Measurements from ENCODE around the gene TRIM66.

The TRIM66 gene

DNA sequence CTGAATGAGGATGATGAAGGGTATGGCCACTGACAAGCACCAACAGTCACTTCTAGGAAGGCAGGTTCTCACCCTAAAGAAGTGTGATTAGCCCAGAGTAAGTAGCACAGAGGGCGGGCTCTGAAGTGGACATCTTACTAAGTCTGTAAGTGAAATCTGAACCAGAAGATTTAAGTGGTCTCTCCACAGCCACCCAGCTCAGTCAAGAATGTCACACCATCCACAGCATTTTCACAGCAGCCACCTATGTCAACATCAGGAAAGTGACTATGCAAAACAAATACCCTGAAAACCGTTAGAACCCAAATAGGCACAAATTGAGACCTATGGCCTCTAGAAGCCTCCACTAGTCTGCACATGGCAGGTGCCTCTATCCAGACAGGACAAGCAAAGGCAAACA is 65.4 kb downstream of the TRIM66 start:
- H3K4me3 ChIP-seq (ENCODE audit: low read depth, low read length) = no peak overlapping the region
- ChIA-PET POLR2A (no interaction called here), CTCF (no interaction called here)
- TF ChIP-seq, protein P1, sequence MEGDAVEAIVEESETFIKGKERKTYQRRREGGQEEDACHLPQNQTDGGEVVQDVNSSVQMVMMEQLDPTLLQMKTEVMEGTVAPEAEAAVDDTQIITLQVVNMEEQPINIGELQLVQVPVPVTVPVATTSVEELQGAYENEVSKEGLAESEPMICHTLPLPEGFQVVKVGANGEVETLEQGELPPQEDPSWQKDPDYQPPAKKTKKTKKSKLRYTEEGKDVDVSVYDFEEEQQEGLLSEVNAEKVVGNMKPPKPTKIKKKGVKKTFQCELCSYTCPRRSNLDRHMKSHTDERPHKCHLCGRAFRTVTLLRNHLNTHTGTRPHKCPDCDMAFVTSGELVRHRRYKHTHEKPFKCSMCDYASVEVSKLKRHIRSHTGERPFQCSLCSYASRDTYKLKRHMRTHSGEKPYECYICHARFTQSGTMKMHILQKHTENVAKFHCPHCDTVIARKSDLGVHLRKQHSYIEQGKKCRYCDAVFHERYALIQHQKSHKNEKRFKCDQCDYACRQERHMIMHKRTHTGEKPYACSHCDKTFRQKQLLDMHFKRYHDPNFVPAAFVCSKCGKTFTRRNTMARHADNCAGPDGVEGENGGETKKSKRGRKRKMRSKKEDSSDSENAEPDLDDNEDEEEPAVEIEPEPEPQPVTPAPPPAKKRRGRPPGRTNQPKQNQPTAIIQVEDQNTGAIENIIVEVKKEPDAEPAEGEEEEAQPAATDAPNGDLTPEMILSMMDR (IDR thresholded peaks at IDR 0.05; ENCODE audit: insufficient read depth, low read length, missing control alignments) = no peak
- no peak for DNase-seq (ENCODE audit: low read depth, low spot score)

DNA sequence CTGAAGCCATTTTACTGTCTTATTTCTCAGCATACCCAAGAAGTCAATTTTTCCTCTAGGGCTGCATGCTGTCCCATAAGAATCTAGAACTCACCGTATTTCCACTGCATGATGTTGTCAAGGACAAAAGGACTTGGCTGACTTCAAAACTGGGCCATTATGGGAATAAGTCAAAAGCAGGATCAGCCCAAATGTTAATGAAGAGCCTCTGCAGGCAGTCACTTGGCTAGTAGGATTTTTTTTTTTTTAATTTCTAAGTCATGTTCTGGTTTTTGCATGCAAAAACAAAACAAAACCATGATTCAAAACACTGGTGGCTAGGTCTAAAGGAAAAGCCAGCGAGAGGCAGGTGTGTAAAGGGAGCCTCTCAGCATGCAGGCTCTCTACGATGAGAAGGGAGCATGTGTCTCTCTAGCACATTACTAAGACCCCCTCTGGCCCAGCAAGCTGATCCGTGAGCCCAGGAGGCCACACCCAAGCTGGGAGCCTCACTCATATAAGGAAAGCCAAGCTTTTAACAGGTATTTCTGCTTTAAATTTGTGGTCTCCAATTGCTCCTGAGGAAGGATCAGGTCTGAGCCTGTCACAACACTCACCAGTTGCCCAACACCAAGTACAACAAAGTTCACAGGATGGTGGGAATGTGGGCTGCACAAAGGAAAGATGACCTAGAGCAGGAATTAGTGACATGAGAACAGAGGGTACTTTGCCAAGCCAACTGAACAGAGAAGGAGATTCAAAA is 67.0 kb downstream of the TRIM66 start:
- ChIA-PET POLR2A (no interaction called here), CTCF (no interaction called here)
- TF ChIP-seq, protein P1 (IDR thresholded peaks at IDR 0.05; ENCODE audit: insufficient read depth, low read length, missing control alignments) = no peak
- DNase-seq (ENCODE audit: low read depth, low spot score) = no peak
- no peak overlapping the region for H3K4me3 ChIP-seq (ENCODE audit: low read depth, low read length)

DNA sequence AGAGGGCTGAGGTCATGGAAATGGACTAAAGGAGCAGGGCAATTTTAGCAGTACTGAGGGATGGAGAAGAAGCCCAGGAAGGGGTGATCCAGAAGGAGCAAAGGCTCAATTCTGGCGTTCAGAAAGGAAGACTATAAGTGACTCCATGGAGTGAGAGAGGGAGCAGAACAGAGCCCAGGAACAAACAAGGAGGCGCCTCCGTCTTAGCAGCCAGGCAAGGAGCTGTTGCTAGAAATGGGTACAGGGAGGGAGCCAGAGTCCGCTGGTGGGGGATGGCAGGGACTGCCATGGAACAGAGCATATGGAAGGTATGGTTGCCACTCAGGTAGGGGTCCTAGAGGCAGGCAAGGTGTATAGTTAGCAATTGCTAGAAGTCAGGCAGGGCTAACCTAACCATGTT is 68.0 kb downstream of the TRIM66 start:
- ChIA-PET POLR2A (no interaction called here), CTCF (no interaction called here)
- TF ChIP-seq, protein P1 (IDR thresholded peaks at IDR 0.05; ENCODE audit: insufficient read depth, low read length, missing control alignments) = no peak
- H3K4me3 ChIP-seq (ENCODE audit: low read depth, low read length) = no peak overlapping the region
- no peak for DNase-seq (ENCODE audit: low read depth, low spot score)

DNA sequence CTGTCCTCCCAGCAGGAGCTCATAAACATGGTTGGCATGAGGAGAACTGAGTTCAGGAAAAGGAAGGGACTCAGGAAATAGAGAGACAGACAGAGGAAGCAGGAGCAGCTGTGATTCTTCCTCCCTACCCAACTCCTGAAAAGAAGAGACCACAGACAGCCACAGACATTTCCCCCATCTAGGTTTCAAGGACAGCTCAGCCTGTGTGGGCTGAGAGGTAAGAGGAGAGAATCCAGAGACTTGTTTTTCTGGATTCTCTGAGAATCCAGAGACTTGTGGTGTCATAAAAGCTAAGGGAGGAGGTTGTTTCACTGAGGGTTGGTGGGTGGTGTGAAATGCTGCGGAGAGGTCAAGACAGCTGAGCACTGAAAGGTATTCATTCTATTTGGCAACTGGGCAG is 69.4 kb downstream of the TRIM66 start:
- DNase-seq (ENCODE audit: low read depth, low spot score) = no peak
- CTCF ChIA-PET = interaction anchor here (0.8 to 1.1 kb wide), 3 partner anchors 8 to 26 kb away, joined by 3 to 7 read pairs (median 5); no protein-coding TSS in a partner anchor
- POLR2A ChIA-PET = interaction anchor here (0.8 to 1.3 kb wide), 3 partner anchors 8 to 75 kb away, joined by 3 to 4 read pairs (median 3); no protein-coding TSS in a partner anchor
- TF ChIP-seq, protein P1 (IDR thresholded peaks at IDR 0.05; ENCODE audit: insufficient read depth, low read length, missing control alignments) = no peak
- H3K4me3 ChIP-seq (ENCODE audit: low read depth, low read length) = no peak overlapping the region

DNA sequence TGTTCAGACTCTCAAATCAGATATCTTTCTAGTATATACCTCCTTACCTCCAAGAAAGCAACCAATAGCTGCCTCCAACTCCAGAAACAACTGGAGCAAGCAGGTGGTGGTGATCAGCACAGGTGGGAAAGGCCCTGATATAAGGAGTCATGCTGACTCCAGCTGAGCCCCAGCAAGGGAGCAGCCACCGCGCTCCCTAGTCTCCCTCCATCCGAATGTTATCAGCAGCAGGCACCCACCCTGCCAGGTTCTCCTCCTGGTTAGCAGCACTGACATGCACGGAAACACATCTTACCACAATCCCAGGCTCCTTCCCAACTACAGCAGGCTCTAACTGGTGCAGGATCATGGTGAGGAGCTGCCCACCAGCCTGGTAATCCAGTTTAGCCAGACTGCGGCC is 69.9 kb downstream of the TRIM66 start:
- DNase-seq (ENCODE audit: low read depth, low spot score) = no peak
- ChIA-PET POLR2A (interaction anchor here (0.8 to 1.3 kb wide), 2 partner anchors 8 to 76 kb away, joined by 3 to 4 read pairs; no protein-coding TSS in a partner anchor), CTCF (interaction anchor here (1.1 kb wide), 1 partner anchor 9 kb away, joined by 5 read pairs; no protein-coding TSS in a partner anchor)
- H3K4me3 ChIP-seq (ENCODE audit: low read depth, low read length) = no peak overlapping the region
- TF ChIP-seq, protein P1 (IDR thresholded peaks at IDR 0.05; ENCODE audit: insufficient read depth, low read length, missing control alignments) = no peak

DNA sequence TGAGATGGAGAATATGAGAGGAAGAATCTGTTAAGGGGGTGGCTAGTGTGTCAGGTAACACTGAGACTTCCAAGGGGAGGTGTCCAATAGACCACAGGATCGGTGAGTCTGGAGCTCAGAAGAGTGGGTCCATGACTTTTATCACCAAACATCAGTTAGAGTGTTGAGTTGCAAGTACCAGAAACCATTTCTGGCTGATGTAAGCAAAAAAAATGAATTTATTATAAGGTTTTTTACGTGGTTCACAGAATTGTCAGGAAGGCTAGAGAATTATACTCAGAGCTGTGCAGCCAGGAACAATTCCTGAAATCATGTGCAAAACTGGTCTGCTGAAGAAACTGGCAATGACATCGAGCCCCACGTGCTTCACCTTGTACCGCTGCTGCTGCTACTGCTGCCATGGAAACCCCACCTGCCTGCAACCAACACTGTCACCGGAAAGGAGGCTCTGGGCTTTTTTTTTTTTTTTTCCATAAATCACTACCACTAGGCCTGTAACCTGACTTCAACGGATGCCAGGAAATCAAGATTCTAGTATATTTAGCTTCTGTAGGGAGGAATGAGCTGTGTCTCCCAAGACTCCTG is 71.8 kb downstream of the TRIM66 start:
- no peak for DNase-seq (ENCODE audit: low read depth, low spot score)
- H3K4me3 ChIP-seq (ENCODE audit: low read depth, low read length) = no peak overlapping the region
- ChIA-PET POLR2A (no interaction called here), CTCF (interaction anchor here (0.7 to 1.8 kb wide), 2 partner anchors 11 to 1799 kb away, joined by 3 to 4 read pairs; no protein-coding TSS in a partner anchor)
- TF ChIP-seq, protein P1 (IDR thresholded peaks at IDR 0.05; ENCODE audit: insufficient read depth, low read length, missing control alignments) = no peak

All from AG04449 (cell line).